Measurements from ENCODE around the gene WT1.

The WT1 gene

GRCh38 chr11:32421992-32422391 is 13.3 kb downstream of the WT1 start:
- DNase-seq (ENCODE audit: low read depth in 3 of 3): no peak

GRCh38 chr11:32420937-32421901 is 14.1 kb downstream of the WT1 start:
- DNase-seq (ENCODE audit: low read depth in 3 of 3): no peak

GRCh38 chr11:32420139-32420538 is 15.2 kb downstream of the WT1 start:
- DNase-seq (ENCODE audit: low read depth in 3 of 3): no peak

GRCh38 chr11:32418836-32419235 is 16.5 kb downstream of the WT1 start:
- no peak for DNase-seq (ENCODE audit: low read depth in 3 of 3)

- DNase-seq (ENCODE audit: low read depth in 3 of 3): no peak
Observed at GRCh38 chr11:32417806-32418205, 17.5 kb downstream of the WT1 start.

- DNase-seq (ENCODE audit: low read depth in 3 of 3): no peak
Observed at GRCh38 chr11:32416301-32416700, 19.0 kb downstream of the WT1 start.

- DNase-seq (ENCODE audit: low read depth in 3 of 3): no peak
Observed at GRCh38 chr11:32414925-32415324, 20.4 kb downstream of the WT1 start.

- no peak for DNase-seq (ENCODE audit: low read depth in 3 of 3)
Observed at GRCh38 chr11:32411942-32412615, 23.3 kb downstream of the WT1 start.

- no peak for DNase-seq (ENCODE audit: low read depth in 3 of 3)
Observed at GRCh38 chr11:32405592-32405991, 29.7 kb downstream of the WT1 start.

GRCh38 chr11:32402836-32403235 is 32.5 kb downstream of the WT1 start:
- no peak for DNase-seq (ENCODE audit: low read depth in 3 of 3)

- DNase-seq (ENCODE audit: low read depth in 3 of 3): no peak
Observed at GRCh38 chr11:32400670-32401369, 34.5 kb downstream of the WT1 start.

- no peak for DNase-seq (ENCODE audit: low read depth in 3 of 3)
Observed at GRCh38 chr11:32400196-32400595, 35.1 kb downstream of the WT1 start.

GRCh38 chr11:32396991-32397390 is 38.3 kb downstream of the WT1 start:
- DNase-seq (ENCODE audit: low read depth in 3 of 3): no peak

- DNase-seq (ENCODE audit: low read depth in 3 of 3): no peak
Observed at GRCh38 chr11:32396331-32396730, 39.0 kb downstream of the WT1 start.

- no peak for DNase-seq (ENCODE audit: low read depth in 3 of 3)
Observed at GRCh38 chr11:32395127-32395526, 40.2 kb downstream of the WT1 start.

GRCh38 chr11:32392840-32393239 is 42.5 kb downstream of the WT1 start:
- DNase-seq (ENCODE audit: low read depth in 3 of 3): no peak

GRCh38 chr11:32391956-32392553 is 43.3 kb downstream of the WT1 start:
- DNase-seq (ENCODE audit: low read depth in 3 of 3): no peak

GRCh38 chr11:32391479-32391878 is 43.9 kb downstream of the WT1 start:
- DNase-seq (ENCODE audit: low read depth in 3 of 3): no peak

GRCh38 chr11:32390712-32391111 is 44.6 kb downstream of the WT1 start:
- DNase-seq (ENCODE audit: low read depth in 3 of 3): no peak

GRCh38 chr11:32388871-32389770 is 46.2 kb downstream of the WT1 start:
- no peak for DNase-seq (ENCODE audit: low read depth in 3 of 3)

- no peak for DNase-seq (ENCODE audit: low read depth in 3 of 3)
Observed at GRCh38 chr11:32388365-32388764, 47.0 kb downstream of the WT1 start.
